Measurements from ENCODE around the gene GGT5. TPM values are rescaled to one million over a fixed set of nuclear protein-coding genes. Genes with fewer than 3 reads are reported as not detected.
"Not testable (repeated sequence)": the region's sequence is repeated elsewhere in the genome, so short reads cannot be mapped to it uniquely, and the experiment has no call there.

Gene GGT5
- total RNA-seq, 1 donor from 2014 or later: 20.5 TPM

DNA sequence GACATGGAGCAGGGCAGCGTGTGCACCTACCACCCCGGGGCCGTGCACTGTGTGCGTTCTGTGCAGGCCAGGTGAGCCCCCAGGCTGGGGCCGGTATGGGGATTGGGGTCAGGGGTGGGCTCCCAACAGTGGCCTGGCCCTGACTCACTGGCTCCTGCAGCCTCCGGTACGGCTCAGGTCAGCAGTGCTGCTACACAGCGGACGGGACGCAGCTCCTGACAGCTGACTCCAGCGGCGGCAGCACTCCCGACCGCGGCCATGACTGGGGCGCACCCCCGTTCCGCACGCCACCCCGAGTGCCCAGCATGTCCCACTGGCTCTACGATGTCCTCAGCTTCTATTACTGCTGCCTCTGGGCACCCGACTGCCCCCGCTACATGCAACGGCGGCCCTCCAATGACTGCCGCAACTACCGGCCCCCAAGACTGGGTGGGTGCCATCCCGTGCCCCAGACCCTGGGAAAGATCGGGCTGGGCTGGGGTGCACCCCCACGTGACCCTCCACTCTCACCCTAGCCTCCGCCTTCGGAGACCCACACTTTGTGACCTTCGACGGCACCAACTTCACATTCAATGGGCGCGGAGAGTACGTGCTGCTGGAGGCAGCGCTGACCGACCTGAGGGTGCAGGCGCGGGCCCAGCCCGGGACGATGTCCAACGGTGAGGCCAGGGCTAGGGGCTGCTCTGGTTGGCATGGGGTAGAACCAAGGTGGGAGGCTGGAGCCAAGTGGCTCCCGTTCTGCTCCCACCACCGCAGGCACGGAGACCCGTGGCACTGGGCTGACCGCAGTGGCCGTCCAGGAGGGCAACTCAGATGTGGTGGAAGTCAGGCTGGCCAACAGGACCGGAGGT, 59.2 kb downstream of the GGT5 start:
- no peak for DNase-seq (ENCODE audit: low read depth)

DNA sequence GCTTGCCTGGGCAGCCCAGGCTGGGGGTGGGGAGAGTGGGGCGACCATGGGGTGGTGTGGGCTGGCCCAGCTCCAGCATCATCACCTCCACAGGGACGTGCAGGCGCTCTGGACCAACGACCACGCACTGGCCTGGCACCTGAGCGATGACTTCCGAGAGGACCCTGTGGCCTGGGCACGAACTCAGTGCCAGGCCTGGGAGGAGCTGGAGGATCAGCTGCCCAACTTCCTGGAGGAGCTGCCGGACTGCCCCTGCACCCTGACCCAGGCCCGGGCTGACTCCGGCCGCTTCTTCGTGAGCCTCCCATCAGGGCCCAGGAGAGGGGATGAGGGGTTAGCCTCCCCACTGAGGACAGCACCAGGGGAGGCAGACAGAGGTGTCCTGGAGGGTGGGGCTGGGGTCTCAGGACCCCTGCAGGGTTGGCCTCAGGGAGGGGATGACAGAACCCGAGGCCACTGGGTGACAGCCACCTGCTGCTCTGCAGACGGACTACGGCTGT, 59.8 kb downstream of the GGT5 start:
- no peak for DNase-seq (ENCODE audit: low read depth)

DNA sequence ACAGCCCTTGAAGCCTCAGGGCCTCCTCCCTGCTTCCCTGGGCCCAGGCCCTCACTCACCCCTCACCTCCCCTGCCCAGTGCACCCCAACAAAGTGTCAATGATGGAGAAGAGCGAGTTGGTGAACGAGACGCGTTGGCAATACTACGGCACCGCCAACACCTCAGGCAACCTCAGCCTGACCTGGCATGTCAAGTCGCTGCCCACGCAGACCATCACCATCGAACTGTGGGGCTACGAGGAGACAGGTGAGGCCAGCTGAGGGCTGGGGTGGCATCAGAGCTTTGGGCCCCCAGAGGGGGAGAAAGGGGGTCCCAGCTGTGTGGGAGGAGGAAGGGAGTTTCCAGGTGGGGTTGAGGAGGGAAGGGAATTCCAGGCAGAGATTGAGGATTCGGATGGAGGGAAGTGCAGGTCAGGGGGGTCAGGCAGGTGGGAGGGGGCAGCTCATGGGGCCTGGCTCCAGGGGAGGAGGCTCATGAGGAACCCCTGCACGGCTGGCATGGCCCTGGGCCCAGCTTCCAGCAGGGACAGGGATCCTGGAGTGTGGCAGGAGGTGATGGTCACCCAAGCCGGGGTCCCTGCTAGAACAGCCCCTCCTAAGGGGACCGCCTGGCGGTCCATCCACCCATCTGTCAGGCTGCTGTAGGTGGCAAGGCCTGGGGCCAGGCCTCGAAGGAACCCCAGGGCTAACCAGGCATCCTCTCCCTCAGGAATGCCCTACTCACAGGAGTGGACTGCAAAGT, 60.7 kb downstream of the GGT5 start:
- no peak for DNase-seq (ENCODE audit: low read depth)

DNA sequence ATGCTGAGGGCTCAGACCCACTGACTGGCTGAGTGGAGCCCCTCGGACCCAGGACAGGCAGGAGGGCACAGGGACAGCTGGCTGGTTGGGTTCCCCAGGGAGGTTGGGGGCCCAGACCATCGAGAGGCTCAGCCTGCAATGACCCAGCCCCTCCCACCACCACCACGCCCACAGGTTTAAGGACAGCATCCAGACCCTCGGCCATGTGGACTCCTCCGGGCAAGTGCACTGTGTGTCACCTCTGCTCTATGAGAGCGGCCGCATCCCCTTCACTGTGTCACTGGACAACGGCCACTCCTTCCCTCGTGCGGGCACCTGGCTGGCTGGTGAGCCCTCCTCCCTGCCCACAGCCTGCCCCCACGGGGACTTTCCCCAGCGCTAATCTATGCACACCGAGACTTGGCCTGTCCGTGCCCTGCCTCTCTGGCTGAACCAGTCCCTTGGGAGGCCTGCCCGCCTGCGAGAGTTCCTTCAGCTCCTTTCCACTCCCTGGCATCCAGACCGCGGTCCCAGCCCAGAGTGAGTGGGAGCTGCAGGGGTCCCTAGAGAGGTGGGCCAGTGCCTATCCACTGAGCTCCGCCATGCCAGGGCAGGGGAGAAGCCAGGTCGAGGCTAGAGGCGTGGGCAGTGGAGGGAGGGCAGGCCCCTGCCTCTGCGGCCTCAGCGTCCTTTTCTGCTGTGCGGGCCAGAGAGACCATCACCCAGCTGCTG, 61.4 kb downstream of the GGT5 start:
- no peak for DNase-seq (ENCODE audit: low read depth)

DNA sequence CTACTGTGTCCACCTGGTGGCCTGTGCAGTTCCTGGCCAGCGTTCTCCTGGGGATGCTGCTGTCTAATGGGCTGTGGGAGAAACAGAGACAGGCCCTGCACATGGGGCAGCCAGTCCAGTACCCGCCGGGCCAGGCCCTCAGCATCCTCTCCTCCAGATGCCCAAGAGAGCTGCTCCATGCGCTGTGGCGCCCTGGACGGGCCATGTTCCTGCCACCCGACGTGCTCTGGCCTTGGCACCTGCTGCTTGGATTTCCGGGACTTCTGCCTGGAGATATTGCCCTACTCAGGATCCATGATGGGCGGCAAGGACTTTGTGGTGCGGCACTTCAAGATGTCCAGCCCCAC, 62.0 kb downstream of the GGT5 start:
- not testable (repeated sequence) for DNase-seq (ENCODE audit: low read depth)

DNA sequence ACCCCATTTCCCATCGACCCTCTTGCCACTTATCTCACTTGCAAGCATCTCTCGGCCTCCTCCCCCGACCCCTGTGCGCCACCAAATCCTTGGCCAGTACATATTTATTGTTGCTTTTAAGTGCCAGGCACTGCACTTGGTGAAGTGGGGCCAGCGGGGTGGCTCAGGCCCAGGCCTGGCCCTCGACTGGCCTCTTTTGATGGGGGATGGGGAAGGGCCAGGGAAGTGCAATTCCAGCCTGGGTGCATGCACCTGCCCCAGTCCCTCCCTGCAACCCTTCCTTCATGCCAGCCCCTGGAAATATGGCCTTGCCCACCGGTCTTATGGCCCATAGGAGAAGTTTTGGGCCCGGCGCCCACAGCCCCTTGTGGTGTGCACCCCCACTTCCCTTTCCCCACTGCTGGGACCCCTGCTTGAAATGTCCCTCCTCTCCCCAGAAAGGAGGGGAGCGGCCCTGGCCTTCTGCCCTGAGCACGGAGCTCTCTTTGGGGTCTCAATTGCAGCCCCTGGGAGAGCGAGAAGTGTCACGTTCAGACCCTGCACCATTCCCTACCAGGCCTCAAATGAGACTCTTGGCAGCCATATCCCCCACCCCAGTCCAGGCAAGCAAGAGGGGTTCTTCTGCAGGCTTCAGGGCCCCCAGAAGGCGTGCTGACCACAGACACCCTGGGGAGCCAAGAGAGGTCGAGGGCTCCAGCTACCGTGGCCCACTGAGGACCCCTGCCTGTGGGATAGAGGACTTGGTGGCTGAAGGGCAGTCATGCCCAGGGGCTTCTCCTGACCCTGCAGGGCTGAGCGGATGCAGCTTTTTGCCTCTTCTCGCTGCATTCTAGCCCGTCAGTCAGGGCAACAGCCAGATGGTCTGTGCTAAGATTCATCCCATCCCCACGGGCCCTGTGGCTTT, 62.6 kb downstream of the GGT5 start:
- DNase-seq (ENCODE audit: low read depth): no peak

DNA sequence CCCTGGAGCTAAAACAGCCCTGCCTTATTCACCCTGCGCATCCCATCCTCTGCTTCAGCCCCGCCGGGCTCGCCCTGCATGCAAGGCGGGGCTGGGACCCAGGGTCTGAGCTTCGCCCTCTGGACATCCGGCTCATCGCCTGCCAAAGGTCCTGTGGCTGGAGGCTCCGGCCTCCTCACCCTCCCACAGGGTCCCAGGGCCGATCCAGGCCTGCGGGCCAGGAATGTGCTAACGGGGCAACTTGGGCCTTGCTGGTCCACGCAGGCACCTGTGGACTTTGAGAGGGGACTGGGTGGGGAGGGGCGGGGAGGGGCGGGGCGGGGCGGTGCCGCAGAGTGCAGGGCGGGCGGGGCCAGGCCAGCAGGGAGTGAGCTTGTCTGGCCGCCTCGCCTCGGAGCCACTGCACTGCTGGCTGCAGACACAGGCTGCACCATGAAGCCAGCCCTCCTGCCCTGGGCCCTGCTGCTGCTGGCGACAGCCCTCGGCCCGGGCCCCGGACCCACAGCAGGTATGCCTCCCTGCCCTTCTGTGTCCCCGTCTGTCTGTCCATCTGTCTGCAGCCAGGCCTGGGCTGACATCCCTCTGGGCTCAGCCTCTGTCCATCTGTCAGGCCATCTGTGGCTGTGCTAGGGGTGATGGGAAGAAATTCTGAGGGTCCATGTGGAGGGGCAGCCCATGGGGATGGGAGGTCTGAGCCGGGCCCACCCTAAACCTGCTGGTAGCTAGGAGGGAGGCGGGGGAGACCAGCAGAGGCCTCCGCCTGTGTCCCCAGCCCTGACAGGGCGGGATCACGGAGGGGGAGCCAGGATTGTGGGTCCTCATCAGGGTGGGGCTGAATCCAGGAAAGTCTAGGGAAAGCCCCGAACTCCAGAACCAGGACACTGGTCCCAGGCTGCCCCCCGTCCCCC, 63.5 kb downstream of the GGT5 start, which contains the start of gene SUSD2:
SUSD2 (plus strand) TSS at position 400 of the 908 bp plus-strand sequence; CDS start at position 433, 33 bp downstream.
- DNase-seq (ENCODE audit: low read depth): no peak

DNA sequence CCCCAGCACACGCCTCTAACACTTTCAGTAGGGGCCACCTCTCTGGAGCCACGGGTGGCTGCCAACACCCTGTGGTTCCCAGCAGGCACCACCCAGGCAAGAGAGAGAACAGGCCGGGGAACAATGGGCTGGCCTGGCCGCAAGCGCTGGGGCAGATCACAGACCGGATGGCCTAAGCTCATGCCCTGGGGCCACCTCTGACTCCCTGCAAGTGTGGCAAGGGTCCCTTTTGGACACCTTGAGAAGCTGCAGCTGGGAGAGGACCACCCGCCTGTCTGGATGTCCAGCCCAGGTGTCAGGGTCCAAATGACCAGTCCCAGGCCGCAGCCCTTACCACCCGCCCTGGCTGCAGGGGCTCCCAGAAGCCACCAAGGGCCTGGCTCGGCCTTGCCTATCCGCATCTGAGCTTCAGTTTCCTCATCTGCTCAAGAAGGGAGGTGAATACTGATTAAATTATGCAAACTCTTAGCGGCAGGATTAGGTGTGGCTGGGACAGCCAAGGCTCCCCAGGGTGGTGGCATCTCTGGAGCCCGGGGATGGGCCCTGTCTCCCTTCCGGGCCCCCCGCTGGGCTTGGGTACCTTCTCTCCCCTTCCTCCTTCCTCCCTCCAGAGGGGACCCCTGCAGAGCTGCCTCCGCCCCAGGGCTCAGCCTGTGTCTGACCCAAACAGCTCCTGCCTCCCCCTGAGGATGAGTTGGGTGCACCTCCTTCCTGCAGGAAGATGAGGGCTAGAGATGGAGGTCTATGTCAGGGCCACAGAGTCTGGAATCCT, 64.4 kb downstream of the GGT5 start:
- DNase-seq (ENCODE audit: low read depth): no peak

DNA sequence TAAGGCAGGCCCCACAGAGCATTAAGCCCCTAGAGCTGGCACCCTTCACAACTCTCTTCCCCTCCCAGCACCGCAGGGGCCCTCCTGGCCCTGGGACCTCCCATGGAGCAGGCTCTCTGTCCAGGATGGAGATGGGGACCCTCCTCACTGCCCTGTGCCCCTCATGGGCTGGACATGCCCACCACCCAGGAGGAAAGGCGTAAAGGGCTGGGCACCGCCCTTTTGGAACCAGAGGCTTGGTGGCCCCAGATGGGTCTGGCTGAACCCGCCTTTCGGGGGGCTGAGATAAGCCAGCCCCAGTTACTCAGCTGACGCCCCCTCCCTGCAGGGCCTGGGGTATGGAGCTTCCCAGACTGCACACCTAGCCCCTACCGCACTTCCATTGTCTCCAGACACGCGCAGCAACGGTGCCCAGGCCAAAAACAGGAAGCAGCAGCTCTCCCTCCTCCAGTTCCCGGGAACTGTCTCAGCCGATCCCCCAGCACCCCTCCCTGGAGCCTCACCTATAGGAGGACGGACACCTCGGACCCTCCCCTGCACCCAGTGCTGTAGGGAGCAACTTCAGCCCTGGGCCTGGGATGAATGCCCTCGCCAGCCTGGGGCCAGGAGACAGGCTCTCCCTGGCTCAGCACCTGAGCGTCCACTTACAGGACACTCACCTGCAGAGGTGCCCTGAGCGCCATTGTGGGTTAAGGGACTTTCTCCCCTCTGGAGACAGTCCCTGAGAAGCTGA, 65.2 kb downstream of the GGT5 start:
- no peak for DNase-seq (ENCODE audit: low read depth)

DNA sequence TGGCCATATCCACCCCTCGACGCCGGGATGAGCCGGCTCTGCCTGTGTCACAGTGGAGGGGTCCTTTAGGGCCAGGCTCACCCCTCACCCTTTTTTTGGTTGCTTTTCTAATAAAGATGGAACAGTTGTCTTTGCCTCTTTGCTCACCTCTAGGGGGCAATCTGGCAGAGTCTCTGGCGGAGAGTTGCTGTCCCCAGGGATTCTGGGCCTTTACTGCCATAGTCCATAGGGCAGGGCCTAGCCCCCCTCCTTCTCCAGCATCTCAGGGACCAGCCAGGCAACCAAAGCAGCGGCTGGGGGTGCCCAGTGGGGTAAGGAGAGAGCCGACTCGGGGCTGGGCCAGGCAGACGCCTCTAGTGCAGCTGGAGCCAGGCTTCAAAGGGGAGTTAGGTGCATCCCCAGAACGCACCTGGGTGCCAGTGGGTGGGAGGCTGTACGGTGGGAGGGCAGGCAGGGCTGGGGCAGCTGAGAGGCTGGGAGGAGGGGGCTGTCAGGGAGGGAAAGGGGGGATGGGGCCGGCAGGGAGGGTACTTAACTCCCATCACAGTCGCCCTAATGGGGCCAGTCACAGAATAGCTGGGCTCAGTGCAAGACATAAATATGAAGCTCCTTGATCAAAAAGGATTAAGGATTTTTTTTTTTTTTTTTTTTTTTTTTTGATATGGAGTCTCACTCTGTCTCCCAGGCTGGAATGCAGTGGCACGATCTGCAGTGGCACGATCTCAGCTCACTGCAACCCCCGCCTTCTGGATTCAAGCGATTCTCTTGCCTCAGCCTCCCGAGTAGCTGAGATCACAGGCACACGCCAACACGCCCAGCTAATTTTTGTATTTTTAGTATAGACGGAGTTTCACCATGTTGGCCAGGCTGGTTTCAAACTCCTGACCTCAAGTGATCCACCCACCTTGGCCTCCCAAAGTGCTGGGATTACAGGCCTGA, 66.1 kb downstream of the GGT5 start:
- DNase-seq (ENCODE audit: low read depth): no peak

DNA sequence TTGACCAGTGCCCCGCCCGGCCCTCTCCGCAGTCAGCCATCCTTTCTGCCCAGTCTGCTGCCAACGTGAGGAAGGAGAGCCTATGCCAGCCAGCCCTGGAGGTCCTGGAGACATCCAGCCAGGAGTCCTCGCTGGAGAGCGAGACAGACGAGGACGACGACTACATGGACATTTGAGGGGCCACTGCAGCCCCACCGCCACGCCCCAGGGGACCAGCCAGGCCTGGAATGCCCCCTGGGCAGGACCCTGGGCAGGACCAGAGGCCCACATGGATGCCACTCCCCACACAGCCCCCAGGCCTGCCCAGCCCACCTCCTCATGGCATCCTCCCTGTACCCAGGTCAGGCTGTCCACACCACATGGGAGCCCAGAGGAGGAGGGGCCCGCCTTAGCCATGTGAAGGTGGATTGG, 66.9 kb downstream of the GGT5 start:
- no peak for DNase-seq (ENCODE audit: low read depth)

DNA sequence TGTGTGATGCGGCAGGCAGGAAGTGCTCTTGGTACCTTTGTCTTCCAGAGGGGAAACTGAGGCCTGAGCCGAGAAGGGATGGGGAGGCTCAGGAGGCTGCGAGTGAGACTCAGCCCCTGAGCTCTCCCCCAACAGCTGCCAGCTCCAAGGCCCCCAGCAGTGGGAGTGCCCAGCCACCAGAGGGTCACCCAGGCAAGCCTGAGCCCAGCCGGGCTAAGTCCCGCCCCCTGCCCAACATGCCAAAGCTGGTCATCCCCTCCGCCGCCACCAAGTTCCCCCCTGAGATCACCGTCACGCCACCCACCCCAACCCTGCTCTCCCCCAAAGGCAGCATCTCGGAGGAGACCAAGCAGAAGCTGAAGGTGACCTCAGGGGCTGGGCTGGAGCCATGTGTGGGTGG, 67.4 kb downstream of the GGT5 start:
- DNase-seq (ENCODE audit: low read depth): no peak

DNA sequence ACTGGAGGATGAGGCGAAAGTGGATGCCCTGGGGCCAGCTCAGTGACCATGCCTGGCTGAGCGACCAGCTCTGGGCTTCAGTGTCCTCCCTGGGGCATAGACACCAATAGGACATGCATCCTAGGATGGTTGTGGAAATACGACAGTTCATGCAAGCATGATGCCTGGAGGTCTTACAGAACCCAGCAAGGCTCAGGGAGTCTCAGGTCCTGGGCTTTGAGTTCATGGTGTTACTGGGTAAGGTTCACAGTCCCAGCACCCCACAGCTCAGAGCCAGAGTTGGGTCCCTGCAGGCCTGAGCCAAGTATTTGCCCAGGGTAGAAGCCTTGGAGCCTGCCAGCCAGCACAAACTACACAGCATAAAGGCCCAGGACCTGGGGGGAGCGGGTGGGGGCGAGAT, 67.8 kb downstream of the GGT5 start:
- DNase-seq (ENCODE audit: low read depth): no peak

DNA sequence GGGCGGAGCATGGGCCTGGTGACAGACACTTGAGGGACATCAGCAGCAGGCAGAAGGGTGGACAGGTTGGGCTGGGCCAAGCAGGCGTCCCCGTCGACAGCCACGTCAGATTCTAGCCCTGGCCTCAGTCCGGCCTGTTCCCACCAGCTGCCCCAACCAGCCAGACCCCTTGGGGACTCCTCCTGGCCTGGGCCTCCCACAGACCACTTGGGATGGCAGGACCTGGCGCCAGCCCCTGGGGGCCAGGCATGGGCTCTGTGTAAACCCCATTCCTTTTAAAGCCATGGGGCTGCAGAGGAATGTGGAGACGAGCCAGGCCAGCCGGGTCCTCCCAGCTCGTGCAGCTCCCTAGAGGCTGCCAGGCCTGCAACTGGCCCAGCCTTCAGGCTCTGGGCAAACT, 68.3 kb downstream of the GGT5 start:
- DNase-seq (ENCODE audit: low read depth): no peak

DNA sequence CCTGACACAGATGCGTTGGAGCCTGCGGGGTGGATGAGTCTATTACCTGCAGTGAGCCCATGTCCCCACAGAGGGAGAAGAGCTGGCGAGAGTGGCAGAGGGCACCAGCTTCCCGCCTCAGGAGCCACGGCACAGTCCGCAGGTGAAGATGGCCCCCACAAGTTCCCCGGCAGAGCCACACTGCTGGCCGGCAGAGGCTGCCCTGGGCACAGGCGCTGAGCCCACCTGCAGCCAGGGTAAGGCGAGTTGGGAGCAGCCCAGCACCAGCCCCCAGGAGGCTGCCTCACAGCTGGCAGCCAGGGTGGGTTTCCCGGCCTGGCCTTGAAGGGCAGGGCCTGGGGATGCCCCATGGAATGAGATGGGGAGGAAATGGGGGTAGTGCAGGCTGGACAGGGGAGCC, 68.8 kb downstream of the GGT5 start:
- DNase-seq (ENCODE audit: low read depth): no peak

DNA sequence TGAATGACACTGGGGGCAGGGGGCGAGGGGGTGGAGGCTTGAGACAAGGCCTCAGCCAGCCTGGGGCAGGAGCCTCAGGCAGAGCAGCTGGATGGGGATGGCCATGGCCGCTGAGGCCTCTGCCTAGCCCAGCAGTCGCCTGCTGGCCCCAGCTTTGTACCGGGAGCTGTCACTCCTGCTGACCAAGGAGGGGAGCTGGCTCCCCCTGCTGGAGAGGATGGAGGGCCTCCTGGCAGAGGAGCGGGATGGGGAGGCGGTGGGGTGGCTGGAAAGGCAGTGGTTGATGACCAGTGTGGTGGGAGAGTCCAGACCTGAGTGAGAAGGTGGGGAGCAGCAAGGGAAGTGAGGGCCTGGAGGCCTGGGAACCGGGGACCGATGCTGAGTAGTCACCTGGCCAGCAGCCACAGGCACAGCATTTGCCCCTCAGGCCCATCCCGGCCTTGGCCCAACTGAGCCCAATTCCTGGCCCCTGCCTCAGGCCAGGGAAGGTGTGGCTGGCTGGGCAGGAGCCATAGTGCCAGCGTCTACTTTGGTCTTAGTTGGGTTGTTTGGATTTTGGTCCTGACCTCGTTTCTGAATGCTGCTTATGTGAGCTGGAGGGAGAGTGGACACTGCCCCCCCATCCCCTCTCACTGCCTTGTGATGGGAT, 69.6 kb downstream of the GGT5 start:
- DNase-seq (ENCODE audit: low read depth): peak; percentile 89

DNA sequence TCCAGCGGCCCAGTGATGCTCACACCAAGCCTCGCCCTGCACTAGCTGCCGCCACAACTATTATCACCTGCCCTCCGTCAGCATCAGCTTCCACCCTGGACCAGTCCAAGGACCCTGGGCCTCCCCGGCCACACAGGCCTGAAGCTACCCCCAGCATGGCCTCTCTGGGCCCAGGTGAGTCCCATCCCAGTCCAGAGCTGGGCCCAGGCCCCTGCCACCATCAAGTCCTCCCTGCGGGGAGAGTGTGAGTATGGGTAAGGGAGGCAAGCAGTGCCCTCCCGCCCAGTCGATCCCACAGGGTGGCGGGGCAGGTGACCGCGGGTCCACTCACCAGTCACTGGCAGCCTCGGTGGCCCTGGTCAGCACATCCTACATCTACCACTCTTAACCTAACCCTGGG, 73.1 kb downstream of the GGT5 start:
- DNase-seq (ENCODE audit: low read depth): no peak

All from myocyte (in vitro differentiated cells).